AG08396 (cell line): Measurements from ENCODE around the gene TCL1A.
"Not testable (repeated sequence)": the region's sequence is repeated elsewhere in the genome, so short reads cannot be mapped to it uniquely, and the experiment has no call there.

ENCODE experiments used
- DNase-seq: peaks from one replicate; pipeline ENCODE4 v3.0.0; 2012; ENCODE audit warnings: low spot score, mixed read lengths

The TCL1A gene, protein sequence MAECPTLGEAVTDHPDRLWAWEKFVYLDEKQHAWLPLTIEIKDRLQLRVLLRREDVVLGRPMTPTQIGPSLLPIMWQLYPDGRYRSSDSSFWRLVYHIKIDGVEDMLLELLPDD

DNA sequence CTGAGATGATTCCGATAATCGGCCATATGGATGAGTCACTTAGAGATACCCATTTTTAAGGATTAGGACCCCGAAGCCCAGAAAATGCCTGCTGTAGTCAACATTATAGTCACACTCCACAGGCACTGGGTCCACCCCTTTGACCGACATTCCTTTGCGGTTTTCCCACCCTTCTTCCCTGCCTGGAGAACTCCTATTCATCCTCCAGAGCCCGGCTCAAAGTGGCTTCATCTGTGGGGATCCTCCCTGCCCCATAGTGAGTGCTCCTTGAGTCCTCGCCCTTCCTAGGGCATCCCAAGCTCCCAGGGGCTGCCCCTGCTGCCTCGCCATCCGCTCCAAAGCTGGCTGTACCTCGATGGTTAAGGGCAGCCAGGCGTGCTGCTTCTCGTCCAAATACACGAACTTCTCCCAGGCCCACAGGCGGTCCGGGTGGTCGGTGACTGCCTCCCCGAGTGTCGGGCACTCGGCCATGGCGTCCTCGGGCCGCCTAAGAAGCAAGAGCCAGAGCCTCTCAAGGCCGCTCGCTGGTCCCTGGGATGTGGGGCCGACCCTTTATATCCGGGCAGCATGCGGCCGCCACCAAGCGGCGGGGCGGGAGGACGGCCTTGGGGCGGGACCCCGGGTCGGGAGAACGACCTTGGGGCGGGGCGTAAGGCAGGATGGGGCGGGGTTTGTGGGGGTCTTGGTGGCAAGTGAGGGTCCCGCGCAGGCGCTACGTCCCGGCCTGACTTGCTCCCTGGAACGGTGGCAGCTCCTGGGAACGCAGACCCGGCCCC lies at the start of gene TCL1A:
Gene TCL1A (minus strand): TSS at position 530 of the 776 bp plus-strand sequence. CDS start 59 bp downstream, at position 471.
- DNase-seq: no peak

DNA sequence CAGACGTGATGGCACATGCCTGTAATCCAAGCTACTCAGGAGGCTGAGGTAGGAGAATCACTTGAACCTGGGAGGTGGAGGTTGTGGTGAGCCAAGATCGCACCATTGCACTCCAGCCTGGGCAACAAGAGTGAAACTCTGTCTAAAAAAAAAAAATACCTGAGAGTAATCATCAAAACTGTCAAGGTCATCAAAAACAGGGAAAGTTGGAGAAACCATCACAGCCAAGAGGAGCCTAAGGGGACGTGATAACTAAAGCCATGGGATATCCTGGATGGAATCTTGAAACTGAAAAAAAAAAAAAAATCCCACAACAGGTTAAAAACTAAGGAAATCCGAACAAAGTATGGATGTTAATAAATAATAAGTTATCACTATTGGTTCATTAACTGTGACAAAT lies 49.1 kb upstream of the TCL1A start:
- DNase-seq: not testable (repeated sequence)

DNA sequence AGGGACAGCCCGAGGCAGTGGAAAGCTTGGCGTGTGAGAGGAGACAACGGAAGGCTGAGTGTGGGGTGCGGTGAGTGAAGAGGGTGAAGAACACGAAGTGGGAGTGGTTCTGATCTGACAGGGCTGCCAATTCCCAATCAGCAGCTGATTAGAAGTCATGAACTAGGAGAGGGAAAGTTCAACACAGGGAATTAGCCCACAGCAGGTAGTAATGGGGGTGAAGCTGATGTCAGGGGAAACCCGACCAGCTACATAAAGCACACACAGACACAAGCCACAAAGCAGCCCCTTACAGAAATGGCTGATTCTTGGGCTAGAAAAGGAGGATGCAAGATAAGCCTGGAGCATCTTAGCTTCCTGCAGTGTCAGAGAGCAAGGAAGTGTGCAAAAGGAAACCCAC lies 47.5 kb upstream of the TCL1A start:
- no peak for DNase-seq

DNA sequence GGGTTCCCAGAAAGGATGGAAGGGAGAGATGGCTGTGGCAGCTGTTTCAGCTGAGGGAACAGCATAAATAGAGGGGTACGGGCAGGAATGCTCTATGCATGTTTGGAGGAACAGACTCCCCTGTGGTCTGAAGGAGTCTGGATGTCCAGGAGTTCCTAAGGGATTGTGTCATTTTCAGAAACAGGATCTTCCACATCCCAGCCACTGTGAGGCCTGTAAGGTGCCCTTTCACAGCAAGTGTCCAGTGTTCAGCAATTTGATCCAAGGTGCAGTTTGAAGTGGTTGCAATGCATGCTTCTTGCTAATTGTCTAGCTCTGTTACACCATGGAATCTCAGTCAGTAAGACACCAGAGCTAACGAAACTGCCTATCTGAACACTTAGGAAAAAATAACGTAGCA lies 46.7 kb upstream of the TCL1A start:
- DNase-seq: no peak

DNA sequence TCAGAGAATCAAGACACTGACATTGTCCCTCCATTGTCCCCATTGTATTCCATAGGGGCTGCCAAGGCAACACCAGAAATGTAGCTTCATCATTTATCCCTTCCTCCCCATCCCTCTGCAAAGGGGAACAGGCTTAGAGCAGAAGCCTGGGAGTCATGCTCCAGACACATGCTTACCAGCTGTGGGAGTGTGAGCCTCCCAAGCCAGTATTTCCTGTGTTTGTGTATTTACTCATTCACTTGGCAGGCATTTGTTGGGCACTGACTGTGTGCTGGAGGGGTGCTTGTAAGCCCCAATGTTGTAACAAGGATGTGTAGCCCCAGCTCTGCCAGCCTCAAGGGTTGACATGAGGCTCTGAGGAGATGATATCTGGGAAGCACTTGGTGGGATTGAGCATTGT lies 46.0 kb upstream of the TCL1A start:
- no peak for DNase-seq

DNA sequence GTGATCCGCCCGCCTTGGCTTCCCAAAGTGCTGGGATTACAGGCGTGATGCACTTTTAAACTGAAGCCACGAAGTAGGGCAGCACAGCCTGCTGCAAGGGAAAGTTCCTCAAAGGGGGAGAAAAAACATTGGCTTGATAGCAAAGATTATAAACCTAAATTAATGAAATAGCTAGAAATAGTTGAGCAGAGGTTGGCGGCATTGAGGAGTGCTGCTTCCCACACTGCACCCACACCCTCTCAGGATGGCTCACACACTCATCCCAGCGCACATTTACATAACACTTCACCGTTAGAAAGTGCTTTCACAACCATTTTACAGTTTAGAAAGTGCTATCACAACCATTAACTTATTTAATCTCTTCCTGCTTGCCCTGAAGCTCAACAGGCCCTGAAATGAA lies 44.4 kb upstream of the TCL1A start:
- DNase-seq: no peak

DNA sequence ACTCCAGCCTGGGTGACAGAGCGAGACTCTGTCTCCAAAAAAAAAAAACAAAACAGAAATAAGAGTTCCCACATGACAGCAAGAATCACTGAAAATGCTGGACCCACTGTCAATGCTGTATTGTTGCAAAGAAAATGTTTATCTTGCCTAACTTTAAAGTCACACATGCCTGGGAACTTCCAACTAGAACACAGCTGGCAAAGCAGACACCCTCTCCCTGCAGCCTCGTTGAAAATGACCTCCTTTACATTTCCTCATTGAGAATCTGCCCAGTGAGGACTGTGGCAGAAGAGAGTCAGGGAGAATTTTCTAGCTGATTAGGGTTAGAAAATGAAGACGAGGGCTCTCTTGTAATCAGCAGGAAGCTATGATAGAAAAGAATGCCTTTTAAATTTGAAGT lies 42.8 kb upstream of the TCL1A start:
- DNase-seq: no peak

DNA sequence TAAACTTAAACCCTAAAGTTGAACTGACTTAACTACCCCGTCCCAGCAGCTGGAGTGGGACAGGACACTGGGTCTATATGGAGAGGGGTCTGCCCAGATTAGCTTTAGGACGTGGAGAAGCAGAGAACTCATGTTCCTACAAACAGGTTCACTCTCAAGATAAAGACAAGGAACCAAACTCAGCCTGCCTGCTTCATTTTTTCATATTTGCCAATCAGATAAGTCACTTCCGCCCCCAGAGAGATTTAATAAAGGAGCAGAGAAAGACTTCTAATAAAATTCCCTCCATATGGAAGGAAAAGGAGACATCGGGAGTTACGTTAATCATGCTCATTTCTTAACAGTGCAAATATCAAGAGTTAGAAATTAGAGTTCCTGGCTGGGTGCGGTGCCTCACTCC lies 42.2 kb upstream of the TCL1A start:
- DNase-seq: no peak

DNA sequence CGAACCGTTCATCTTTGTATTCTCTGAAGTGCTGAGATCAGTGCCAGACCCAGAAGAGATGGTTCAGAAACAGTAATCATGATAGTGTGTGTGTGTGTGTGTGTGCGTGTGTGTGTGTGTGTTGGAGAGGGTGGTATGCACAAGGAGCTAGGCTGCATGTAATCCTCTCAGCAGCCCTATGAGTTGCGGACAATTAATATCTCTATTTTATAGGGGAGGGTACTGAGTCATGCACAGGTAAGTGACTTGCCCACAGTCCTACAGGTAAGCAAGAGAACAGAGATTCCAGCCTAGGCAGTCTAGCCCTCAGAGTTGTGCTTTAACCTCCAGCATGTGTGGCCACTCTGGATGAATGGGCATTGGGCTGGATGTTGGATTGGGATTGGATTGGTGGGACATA lies 27.9 kb upstream of the TCL1A start:
- DNase-seq: no peak

DNA sequence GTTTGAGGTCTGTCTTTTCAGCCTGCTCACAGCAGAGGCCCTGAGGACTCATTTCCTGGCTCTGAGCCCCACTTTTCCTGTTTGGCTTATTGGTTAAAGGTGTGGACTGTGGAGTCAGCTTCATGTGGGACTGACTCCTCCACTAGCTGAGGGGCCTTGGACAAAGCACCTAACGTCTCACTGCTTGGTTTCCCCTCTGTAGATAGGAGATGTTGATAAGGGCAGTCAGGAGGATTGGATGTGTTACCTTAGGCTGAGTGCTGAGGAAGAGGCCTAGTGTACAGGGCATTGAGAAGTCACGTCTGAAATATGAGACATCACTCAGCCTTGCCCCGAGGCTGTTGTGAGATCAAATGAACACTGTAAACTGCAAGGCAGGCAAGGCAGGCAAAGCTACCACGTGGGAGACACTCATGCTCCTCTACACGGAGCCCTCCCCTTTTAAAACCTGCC lies 27.1 kb upstream of the TCL1A start:
- DNase-seq: no peak

DNA sequence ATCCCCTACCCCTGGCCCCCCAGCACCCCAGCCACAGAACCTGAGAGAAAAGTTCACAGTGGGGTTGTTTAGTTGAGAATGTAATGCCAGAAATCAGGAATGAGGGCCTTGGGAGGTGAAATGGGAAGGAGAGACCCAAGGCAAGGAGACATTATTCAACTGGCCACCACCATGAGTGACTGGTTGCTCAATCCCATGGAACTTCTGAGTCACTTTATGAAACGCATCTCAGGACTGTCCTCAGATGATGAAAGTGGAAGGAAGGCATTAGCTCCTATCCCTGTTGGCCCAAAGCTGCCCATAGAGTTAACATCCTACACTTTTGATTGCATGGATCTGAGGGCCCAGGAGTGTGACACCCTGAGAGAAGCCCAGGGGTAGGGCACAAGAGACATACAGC lies 25.4 kb upstream of the TCL1A start:
- DNase-seq: no peak

DNA sequence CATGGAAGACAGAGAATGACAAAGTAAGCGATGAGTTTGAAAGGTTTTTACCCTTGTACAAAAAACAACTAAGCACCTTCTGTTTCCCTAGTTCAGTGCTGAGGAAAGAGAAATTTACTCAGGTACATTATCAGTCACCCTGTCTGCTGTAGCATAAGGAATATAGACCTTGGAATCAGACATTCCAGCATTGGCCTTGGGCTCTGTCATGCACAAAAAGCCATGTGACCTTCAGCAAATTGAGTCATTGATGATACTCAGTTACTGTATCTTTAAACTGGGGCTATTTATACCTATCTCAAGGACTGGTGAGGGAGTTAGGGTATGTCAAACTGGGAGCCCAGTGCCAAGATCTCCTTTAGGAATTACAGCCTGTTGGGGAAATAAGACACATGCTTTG lies 19.3 kb upstream of the TCL1A start:
- no peak for DNase-seq

DNA sequence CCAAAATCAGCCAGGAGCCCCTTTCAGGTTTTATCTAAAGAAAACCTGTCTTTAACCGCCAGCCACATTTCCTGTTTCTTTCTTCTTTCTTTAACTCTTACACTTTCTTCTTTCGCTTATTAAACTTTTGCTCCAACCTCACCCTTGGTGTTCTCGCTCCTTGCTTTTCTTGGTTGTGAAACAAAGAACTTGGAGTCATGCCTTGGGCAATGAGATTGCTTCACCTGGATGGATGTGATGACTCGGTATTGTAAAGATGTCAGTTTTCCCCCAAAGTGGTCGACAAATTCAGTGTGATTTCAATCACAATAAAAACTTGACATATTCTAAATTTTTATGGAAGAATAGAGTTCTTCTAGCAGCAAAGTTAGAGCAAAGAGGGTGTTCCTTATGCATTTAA lies 16.2 kb upstream of the TCL1A start:
- DNase-seq: no peak

DNA sequence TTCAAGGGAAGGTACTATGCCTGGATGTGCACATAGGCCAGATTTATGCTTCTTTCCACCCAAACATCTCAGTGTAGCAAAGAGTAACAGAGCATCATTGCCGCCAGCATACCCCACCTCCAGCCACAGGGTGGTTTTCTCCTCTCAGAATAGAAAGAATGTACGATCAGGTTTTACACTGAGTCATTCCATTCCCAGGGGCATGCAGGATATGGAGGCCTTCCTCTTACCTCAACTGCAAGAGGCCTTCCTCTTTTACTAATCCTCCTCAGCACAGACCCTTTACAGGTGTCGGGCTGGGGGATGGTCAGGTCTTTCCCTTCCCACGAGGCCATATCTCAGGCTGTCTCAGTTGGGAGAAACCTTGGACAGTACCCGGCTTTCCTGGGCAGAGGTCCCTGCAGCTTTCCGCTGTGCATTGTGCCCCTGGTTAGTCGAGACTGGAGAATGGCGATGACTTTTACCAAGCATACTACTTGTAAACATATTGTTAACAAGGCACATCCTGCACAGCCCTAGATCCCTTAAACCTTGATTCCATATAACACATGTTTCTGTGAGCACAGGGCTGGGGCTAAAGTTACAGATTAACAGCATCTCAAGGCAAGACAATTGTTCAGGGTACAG lies 15.6 kb upstream of the TCL1A start:
- DNase-seq: not testable (repeated sequence)

DNA sequence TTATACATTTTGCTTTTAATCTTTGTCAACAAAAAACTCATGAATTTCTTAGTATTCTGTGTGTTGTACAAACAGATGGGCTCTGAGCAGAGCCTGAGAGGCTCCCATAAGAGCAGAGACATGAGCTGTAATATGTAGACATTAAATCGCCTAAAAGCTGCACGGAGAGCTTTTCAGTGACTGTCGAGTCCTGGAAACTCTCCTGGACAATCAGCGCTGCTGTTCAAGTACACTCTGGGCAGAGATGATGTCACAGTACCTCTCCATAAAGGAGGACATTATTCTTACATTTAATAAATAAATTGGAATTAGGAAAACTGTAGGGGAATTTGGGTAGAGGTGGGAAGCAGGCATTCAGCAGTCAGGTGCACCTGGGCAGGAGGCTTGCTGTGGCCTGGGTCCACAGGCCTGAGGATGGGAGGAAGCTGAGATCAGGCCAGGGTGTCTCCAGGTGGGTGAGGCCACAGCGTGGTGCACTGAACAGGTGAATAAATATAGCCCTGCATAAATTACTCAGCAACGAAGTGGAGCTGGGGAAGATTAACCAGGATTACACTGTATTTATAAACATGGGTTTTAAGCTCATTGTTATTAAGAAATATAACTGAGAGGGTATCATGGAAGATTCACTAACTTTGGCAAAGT lies 13.3 kb upstream of the TCL1A start:
- no peak for DNase-seq

DNA sequence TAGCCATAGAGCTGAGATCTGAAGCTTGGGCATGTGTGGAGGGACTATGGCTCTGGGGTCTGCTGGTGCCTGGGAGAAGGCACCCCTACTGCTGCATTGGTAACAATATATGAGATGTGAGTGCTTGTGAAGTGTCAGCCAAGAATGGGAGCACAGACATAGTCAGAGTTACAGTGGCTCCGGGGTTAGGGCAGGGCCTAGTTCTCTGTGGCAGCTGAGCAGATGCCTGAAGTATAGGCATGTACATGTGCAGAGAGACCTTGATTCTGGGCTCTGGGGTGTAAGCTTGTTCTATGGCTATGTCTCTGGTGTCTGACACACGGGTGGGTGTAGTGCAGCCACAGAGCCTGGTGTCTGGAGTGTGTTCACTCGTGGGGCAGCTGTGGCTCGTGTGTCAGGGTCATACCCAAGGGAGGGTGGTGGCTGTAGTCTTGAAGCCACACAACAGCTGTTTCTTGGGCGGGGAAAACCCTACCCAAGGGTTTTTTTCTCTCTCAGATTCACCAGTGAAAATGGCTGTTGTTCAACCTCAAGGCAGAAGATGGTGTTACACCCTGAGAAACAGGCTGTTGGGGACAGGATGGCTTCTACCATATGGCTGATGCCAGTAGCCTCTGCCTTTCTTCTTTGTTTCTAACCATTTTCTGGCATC lies 11.9 kb upstream of the TCL1A start:
- DNase-seq: no peak

DNA sequence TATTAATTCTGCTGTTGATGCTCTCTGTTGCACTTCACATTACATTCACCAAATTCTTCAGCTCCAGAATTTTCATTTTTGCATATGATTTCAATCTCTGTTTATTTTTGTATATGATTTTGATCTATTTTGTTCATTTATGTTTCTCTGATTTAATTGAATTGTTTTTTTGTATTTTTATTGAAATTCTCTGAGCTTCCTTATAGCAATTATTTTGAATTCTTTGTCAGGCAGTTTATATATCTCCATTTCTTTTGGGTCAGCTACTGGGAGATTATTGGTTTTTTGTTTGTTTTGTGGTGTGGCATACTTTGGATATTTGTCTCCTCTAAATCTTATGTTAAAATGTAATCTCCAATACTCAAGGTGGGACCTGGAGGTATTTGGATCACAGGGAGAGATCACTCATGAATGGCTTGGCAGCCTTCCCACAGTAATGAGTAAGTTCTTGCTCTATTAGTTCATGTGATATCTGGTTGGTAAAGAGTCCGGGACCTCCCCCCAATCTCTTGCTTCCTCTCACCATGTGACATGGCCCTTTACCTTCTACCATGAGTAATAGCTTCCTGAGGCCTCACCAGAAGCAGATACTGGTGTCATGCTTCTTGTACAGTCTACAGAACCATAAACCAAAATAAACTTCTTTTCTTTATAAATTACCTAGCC lies 8.7 kb upstream of the TCL1A start:
- DNase-seq: no peak

DNA sequence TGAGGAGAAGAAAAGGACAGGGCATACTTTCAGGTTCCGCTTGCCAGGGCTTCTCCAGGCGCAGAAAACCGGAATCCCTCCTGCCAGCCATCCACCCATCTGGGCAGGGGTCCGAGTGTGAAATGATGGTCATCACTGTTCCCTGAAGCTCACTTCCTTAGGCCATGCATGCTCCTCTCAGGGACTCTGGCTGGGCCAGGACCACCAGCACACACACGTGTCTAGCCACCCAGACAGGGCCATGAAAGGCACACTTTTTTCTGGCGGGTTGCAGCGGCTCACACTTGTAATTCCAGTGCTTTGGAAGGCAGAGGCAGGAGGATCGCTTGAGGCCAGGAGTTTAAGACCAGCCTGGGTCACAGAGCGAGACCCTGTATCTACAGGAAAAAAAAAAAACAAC lies 1.5 kb downstream of the TCL1A start:
- no peak for DNase-seq

DNA sequence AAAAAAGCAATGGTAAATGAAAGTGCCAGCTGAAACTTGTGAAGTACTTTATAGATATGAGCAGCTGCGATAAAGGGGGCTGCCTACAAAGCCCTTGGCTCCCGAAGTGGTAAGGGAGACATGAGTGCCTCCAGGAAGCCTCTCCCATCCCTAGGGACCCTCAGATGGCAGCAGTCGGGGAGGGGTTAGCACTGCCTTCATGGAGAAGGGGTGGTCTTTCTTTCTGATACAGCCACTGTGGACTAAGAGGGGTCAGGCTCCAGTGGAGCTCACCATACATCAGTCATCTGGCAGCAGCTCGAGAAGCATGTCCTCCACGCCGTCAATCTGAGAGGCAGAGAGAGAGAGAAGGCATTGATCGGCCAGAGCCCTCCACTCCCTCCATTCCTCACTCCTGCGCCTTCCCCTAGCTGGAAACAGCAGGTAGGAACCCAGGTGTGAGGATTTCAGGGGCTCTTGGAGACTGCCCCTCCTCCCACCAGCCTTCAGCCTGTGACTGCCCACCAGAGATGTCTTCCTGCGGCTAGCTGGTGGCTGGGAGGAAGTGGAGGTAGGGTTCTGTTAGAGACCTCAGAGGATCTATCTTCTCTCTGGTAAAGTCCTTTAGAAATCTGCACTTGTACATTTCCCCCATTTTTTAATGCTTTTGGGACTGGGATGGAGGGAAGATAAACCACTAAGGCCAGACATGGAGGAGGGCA lies 2.3 kb downstream of the TCL1A start:
- DNase-seq: no peak

DNA sequence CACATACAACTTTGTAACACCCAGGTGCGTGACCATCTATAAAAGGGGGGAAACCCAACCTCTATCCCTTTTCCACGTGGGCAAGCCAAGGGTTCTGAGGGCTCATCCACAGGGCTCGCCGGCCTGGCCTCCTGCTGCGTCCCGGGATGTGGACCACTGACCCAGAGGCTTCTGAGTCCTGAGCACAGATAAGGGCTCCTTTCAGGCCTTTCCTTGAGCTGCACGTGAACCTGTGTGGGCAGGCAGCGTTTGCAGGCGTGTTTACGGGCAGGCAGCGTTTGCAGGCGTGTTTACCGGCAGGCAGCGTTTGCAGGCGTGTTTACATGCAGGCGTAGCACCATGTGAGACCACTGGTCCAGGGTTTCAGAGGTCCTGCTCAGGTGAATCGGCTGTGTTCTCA lies 3.8 kb downstream of the TCL1A start:
- no peak for DNase-seq

DNA sequence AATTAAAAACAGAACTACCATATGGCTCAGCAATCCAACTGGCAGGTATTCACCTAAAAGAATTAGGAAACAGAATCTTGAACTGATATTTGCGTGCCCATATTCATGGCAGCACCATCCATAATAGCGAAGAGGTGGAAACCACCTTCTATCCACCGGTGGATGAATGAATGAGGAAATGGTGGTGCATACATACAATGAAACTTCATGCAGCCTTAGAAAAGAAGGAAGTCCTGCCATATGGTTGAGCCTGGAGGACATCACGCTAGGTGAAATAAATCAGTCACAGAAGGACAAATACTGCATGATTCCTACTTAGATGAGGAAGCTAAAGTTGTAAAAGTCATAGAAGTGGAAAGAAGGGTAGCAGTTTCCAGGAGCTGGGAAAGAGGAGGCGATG lies 6.6 kb downstream of the TCL1A start:
- no peak for DNase-seq
